NCI-H2227 (cell line): ENCODE data around the gene RTEL1.
"Not testable (repeated sequence)": the region's sequence is repeated elsewhere in the genome, so short reads cannot be mapped to it uniquely, and the experiment has no call there.

Source experiments
- DNase-seq: peaks from one replicate; lab custom pipeline; 2025; ENCODE audit not compliant: unreplicated experiment; lab: John Stamatoyannopoulos, UW

Gene RTEL1

DNA sequence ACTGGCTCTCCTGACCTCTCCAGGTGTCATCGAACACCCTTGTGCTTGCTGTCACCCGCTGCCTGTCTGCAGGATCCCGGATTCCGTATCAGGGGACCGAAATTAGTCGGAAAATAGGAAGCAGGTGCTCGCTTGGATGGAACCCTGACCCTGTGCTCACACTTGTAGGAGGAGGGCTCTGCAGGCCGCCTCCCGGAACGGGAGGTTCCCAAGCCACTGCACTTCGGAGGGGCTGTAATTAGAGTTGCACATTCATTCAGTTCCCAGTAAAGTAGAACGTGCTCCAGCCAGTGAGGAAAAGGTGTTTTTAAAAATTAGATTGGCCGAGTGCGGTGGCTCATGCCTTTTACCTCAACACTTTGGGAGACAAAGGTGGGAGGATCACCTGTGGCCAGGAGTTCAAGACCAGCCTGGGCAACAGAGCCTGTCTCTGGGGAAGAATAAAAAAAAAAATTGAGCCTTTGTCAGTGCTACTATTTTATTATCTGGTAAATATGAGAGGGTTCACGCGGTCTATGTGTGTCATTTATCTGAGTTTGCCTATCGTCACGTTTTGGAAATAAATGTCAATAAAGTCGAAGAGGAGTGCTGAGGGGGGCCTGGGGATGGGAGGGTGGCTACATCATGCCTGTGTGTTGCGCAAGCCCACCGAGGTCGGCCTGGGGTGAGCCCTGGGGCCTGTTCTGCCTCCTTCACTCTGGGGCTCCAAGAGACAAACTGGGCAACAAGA lies 29.7 kb upstream of the RTEL1 start:
- DNase-seq: peak; percentile 88

DNA sequence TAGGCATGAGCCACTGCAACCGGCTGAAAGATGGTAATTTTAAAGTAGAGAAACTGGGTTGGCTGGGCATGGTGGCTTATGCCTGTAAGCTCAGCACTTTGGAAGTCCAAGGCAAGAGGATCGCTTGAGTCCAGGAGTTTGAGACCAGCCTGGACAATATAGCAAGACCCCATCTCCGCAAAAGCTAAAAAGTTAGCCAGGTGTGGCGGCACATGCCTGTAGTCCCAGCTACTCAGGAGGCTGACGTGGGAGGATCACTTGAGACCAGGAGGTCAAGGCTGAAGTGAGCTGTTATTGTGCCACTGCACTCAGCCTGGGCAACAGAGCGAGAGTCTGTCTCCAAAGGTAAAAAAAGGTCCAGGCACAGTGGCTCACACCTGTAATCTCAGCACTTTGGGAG lies 27.2 kb upstream of the RTEL1 start:
- DNase-seq: not testable (repeated sequence)

DNA sequence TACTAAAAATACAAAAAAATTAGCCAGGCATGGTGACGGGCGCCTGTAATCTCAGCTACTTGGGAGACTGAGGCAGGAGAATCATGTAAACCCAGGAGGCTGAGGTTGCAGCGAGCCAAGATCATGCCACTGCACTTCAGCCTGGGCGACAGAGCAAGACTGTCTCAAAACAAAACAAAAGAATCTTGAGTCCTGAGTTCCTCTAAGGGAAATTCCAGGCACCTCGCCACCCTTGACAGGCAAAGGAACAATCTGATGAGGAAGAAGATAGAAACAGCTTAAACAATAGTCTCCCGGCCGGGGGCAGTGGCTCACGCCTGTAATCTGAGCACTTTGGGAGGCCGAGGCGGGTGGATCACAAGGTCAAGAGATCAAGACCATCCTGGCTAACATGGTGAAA lies 26.7 kb upstream of the RTEL1 start:
- not testable (repeated sequence) for DNase-seq

DNA sequence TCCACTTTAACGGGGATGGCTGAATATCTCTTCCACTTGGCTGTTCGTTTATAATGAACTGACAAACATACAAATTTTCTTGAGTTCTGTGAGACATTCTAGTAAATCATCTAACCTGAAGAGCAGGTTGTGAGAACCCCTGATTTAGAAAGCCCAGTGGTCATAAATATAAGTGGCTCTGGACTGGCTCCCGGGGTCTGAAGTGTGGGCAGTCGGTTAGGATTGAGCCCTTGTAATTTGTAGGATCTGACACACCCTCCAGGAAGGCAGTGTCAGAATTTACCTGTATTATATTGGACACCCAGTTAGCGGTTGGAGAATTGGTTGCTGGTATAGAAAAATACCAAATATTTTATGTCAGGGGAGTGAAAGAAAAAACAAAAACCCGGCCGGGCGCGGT lies 24.4 kb upstream of the RTEL1 start:
- DNase-seq: no peak

DNA sequence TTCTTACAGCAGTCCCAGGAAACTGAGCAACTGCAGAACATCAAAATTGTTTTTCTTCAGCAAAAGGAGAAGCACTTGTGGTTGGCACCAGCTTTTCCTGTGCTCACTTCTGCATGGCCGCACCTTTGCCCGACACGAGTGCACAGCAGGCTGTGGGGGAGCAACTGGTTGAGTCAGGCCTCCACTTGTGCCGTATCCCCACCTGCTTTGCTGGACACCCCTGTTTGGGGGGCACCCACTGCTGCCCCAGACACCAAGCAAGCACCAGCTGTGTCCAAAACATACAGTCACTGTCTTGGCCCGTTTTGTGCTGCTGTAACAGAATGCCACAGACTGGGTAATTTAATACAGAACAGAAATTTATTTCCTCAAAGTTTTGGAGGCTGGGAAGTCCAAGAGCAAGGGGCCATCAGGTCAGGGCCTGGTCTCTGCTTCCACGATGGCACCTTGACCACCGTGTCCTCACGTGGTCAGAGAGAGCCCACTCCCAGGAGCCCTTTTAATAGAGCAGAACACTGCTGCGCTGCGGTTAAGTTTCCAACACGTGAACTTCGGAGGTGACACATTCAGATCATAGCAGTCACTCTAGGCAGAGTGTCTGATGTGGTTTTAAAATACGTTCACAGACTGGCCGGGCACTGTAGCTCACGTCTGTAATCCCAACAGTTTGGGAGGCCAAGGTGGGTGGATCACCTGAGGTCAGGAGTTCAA lies 22.5 kb upstream of the RTEL1 start:
- DNase-seq: no peak

DNA sequence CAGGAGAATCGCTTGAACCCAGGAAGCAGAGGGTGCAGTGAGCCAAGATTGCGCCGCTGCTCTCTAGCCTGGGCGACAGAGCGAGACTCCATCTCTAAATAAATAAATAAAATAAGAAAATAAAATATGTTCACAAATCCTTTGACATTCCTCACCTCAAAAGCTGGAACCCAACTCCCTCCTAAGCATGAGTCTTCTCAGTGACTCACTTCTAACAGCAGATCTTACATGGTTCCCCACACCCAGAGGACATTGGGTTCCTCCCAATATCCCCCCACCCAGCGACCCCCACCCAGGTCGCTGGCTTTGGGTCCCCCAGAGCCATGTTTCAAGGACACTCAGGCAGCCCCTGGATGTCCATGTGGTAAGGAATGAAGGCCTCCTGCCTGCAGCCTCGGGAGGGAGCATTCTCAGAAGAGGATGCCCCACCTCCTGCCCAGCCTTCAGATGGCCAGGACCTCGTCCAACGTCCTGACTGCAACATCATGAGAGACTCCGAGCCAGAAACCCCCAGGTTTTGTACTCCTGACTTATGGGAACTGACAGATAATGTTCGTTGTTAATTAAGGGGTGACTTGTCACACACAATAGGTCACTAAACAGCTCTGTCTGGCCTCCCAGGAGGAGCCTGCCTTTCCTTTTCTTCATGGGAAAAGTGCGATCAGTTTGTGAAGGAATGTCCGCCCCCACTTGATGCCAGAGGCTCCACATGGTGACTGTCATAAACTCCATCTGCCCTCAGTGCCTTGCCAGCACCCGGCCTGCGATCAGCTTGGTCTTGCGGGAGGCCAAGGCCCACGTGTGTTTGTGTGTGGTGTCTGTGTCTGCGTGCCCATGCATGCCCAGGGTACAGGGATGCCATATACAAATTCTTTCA lies 21.1 kb upstream of the RTEL1 start:
- DNase-seq: no peak

DNA sequence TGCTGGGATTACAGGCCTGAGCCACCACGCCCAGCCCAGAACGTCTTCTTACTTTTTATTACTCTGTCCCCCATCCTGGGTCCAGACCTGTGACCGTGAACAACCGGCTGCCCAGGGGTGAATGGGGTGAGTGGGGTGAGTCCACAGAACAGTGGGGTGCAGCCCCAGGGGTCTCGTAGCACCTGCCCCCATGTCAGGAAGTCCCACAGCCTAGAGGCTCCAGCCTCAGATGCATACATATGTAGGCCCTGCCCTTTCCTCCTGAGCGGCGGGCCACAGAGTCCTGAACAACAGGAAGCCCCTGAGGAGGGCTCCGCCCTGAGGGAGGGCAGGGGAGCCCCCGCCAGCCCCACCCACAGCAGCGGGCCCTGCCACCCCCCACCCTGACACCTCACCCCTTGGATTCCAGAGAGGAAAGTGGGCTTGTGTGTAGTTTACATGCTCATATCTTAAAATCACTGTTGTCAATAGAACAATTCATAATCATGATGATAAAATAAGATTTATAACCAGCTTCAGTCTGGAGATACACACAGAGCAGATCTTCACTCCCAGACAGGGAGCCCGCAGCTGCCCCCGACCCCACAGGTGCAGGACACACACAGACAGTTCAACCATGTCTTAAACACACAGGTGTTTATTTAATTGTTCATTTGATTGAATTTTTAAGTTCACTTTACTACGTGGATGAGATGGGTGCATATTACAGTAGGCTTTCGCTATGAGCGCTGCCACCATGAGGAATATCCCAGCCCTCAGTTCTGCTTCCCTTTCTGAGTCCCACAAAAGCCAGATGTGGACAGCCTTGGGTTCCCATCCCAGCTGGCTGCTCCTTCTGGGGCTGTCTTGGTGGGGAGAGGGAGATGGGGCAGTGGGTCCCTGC lies 18.8 kb upstream of the RTEL1 start:
- DNase-seq: no peak

DNA sequence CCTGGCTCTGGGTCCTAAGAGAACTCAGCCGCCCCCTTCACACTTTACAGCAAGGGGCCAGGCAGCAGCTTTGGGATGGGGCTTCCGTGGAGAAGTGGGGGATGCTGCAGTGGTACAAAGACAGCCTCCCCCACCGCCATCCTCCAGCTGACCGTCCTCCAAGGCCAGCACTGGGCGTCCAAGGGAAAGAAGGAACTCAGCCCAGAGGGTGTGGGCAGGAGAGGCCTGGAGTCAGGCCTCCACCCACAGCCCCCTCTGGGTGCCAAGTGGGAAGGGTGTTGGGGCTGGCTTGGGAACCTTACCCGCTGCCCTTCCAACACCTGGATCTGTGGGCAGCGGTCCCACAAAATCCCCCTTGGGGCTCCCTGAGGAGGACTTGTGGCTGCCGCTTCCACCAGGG lies 18.0 kb upstream of the RTEL1 start:
- no peak for DNase-seq

DNA sequence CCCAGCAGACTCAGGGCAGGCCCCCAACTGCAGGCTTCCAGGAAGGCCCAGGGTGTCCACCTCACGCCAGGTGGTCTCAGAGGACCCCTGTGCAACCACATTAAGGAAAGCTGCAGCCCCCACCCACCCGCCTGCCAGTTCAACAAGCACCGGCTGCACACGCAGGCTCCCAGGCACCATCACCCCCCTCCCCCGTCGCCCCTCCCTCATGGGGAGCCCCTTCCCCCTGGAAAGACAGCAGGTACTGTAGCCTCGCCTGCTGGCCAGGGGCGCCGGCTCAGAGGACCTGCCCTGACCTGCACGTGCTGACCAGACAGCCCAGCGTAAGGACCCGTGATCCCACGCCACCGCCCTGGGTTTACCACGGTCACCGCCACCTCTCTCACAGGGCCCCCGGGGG lies 17.4 kb upstream of the RTEL1 start:
- not testable (repeated sequence) for DNase-seq

DNA sequence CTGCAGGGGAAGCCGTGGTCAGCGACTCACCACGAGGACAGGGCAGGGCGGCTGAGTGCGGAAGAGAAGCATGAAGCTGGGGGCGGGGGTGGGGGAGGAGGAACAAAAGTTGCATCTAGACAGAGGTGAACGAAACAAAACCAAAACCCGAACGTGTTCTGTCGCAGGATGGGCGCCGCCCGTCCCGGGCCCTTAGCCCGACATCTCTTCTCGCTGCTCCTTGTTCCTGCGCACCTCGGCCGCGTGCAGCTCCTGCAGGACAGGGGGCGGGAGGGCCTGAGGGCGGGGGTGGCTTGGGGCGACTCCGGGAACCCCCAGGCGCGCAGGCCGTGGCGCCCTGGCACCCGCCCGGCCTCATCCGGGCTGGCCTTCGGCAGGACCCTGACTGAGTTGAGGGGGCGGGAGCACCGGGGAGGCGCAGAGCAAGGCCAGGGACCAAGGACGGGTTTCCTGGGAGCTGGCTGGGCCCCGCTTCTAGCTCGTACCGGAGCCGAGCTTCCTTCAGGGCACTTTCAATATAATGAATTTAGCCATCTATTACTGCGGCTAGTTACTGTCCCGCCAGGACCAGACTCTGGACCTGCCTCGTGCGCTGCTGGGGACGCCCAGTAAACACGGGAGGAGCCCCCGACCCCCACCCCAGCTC lies 16.8 kb upstream of the RTEL1 start:
- no peak for DNase-seq

DNA sequence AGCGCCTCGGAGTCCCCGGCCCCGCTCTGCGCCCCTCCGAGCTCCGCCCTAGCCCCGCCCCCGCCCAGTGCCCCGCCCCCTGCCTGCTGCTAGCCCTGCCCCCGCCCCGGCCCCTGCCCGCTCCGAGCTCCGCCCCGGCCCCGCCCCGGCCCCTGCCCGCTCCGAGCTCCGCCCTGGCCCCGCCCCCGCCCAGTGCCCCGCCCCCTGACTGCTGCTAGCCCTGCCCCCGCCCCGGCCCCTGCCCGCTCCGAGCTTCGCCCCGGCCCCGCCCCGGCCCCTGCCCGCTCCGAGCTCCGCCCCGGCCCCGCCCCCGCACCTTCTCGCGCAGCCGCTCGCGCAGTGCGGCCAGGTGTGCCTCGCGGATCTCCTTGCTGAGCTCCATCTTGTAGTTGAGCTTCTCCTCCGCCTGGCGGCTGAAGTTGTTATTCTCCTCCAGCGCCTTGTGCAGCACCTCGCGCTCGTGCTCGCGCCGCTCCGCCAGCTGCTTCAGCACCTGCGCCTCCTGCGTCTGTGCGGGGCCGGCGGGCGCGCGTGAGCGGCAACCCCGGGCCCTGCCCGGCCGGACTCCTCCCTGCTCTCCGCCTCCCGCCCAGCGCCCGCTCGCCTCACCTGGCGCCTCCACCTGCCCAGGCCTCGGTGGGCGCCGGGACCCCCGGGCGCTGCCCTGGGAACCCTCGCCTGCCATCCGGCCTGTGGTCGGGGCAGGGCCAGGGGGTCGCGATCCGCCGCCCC lies 16.2 kb upstream of the RTEL1 start:
- peak; percentile 70 for DNase-seq

DNA sequence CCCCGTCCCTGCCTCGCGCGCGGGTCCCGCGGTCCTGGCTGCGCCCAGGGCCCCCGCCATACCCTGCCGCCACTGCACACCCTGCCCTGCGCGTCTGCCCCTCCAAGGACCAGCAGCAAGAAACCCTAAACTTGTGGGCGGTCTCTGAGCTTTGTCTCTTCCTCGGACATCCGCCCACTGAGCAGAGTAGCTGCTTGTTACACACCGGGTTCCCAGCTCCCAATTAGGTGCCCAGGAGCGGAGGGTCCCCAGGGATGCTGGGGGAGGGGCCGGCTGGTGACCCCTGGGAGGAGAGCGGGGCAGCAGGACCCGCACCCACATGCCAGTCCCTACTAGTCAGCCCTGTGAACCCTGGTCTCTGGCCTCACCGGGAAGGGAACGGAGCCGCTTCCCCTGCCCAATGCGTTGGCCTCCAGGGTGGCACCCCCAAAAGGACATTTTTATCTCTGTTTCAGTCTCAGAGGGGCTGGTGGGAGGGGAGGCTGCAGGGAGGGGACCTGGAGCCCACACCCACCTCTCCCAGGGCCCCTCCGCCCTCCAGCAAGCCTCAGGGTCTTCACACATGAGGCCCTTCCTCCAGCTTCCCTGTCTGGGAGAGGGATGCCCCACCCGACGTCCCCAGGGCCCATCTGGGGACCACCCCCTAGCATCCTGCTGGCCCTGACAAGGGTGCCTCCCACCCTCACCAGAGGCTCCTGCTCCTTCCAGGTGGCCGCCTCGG lies 15.4 kb upstream of the RTEL1 start:
- DNase-seq: no peak

DNA sequence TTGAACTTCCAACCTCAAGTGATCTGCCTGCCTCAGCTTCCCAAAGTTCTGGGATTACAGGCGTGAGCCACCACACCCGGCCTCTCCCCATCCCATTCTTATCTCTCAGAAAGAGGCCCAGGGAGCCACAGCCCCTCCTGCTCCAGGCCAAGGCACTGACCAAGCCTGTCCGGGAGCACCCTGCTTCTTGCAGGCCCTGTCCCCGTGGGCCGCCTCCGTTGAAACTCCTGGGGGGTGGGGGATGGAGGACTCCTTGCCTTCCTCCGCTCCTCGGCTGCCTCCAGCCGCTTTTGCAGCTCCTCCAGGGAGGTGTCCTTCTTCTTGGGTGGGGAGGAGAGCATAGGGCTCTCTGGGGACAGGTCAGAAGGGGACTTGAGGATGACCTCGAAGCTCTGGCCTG lies 14.6 kb upstream of the RTEL1 start:
- DNase-seq: no peak

DNA sequence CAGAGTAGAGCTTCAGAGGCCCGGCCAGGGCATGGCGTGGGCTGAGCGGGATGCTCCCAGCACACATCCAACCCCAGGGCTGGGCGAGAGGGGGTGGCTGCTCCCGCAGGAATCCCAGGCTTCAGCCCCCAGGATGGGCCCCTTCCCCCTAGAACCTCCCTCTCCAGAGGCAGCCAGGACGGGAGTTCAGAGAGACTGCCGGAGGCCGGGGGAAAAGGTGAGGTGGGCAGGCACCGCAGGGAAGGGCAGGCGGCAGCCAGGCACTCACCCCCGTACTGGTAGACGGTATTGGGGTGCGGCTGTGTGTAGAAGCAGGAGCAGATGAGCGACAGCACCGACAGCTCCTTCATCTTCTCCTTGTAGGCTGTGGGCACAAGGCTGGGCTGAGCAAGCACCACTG lies 14.2 kb upstream of the RTEL1 start:
- DNase-seq: no peak

DNA sequence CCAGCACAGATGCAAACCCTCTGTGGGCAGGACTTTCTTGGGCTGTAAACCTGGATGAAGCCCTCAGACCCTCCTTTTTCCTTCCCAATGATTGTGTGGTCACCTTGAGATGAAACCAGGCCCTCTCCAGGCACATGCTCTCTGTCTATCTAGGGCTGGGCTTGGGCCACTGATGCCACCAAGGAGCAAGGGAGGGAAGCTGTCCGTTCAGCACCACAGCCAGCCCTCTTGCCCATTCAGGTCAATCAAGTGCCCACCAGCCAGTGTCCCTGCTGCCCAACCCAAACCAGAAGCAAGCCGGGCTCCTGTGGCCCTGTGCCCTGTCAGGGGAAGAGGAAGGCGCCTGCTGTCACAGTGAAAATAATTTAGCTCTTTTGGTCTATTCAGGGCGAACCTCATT lies 12.9 kb upstream of the RTEL1 start:
- no peak for DNase-seq

DNA sequence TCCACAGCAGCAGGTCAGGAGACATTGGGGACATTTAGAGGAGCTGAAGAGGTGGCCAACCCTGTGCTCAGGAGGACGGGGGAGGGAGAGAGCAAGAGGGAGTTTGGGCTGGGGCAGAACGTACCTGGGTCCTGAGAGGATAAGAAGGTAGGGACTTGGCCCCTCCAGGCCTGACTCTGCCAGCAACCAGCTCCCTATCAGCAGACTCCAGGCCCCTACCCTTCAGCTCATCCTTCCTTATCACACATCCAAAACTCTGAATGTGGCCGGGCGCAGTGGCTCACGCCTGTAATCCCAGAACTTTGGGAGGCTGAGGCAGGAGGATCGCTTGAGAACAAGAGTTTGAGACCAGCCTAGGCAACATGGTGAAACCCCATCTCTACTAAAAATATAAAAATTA lies 9.9 kb upstream of the RTEL1 start:
- no peak for DNase-seq

DNA sequence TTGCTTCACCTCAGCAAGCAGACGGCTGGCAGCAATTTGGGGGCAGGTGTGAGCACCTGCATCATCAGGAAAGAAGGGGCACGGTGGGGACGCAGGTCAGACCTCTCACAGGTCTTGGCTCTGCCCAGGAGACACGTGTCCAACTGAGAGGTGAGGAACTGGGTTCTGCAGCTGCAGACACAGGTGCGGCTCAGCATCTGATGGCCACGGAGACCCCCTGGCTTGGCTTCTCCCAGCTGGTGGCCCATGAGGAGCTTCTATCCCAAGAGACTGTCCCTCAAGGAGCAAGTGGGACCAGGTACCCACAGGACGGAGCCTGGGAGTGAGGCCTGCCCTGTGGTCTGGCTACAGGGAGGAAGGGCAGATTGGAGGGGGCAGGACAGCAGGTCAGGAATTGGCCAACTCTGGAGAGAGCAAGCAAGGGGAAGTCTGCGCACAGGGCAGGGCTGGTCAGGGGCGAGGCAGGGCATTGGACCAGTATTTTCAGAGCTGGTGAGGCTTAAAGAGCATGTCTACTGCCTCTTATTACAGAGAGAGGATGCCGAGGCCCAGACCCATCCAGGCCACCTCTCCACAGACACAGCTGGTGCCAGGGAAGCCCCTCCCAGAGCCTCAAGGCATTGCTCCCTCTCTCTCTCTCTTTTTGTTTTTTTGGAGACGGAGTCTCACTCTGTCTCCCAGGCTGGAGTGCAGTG lies 9.1 kb upstream of the RTEL1 start:
- no peak for DNase-seq

DNA sequence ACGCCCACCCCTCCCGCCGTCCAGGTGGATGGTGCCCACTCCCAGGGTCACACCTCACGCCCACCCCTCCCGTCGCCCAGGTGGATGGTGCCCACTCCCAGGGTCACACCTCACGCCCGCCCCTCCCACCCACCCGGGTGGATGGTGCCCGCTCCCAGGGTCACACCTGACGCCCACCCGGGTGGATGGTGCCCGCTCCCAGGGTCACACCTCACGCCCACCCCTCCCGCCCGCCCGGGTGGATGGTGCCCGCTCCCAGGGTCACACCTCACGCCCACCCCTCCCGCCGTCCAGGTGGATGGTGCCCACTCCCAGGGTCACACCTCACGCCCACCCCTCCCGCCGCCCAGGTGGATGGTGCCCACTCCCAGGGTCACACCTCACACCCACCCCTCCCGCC lies 7.6 kb upstream of the RTEL1 start:
- not testable (repeated sequence) for DNase-seq

DNA sequence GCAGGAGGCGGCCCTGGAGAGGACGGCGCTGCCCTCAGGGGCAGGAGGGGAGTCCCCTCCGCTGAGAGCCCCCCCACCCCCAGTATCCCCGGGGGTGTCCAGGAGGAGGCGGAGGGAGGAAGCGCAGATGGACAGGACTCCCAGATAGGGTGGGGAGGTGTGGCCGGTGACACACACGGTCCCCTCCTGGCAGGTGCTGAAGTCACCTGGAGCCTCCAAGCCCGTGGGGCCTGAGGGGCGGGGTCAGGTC lies 6.2 kb upstream of the RTEL1 start:
- no peak for DNase-seq
